ENCODE data around the gene TRIOBP.

Gene TRIOBP

GRCh38 chr22:37661160-37661924, 35.5 kb upstream of the TRIOBP start (continued):
- TF ChIP-seq YY1 (tag by site-specific recombination; IDR thresholded peaks at IDR 0.05) (peak; percentile 40; the same call in 1 of the 2 replicates), ZNF792 (tag by site-specific recombination; IDR thresholded peaks at IDR 0.05) (no peak), ZBTB26 (tag by site-specific recombination; optimal IDR thresholded peaks at IDR 0.05) (peak; percentile 15), ZNF610 (tag by site-specific recombination; IDR thresholded peaks at IDR 0.05; ENCODE audit: borderline replicate concordance) (peak; percentile 90; the same call in 1 of the 2 replicates), ZEB2 (tag by site-specific recombination; IDR thresholded peaks at IDR 0.05) (peak; percentile 91), EGR2 (tag by site-specific recombination; IDR thresholded peaks at IDR 0.05; ENCODE audit: low read depth) (peak; percentile 67), SP7 (tag by site-specific recombination; IDR thresholded peaks at IDR 0.05) (peak; percentile 72), KLF8 (tag by site-specific recombination; IDR thresholded peaks at IDR 0.05) (peak; percentile 65; the same call in 1 of the 2 replicates), TCF7L2 (IDR thresholded peaks at IDR 0.05; ENCODE audit: borderline replicate concordance, low read depth, low read length) (no peak), ZNF394 (tag by site-specific recombination; IDR thresholded peaks at IDR 0.05; ENCODE audit: borderline replicate concordance) (0 out of 2 replicates have a peak, but pooled peaks have one; percentile 34), ZBTB48 (tag by site-specific recombination; IDR thresholded peaks at IDR 0.05) (peak; percentile 55; the same call in 1 of the 2 replicates)

DNA sequence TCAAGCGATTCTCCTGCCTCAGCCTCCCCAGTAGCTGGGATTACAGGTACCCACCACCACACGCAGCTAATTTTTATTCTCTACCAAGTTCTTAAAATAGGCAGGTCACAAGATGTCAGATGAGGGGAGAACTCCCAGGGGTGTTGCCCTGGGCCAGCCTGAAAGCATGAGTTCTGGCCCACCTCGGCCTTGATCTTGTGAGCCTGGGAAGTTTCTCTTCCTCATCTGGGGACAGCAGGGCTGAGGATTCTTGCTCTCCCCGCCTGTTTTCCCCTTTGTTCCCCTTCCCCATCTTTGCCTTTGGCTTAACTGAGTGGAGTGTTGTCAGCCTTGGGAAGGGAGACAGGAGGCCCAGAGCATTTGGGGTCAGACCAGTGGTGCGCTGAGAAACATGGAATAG, 34.8 kb upstream of the TRIOBP start:
- TF ChIP-seq ZNF530 (tag by site-specific recombination; IDR thresholded peaks at IDR 0.05; ENCODE audit: low read depth) (no peak), HOXC10 (CRISPR knock-in tag; IDR thresholded peaks at IDR 0.05) (no peak), ZNF221 (tag by site-specific recombination; IDR thresholded peaks at IDR 0.05; ENCODE audit: borderline replicate concordance) (no peak), ZNF394 (tag by site-specific recombination; IDR thresholded peaks at IDR 0.05; ENCODE audit: borderline replicate concordance) (no peak), ZNF707 (tag by site-specific recombination; IDR thresholded peaks at IDR 0.05) (no peak), ZNF580 (tag by site-specific recombination; IDR thresholded peaks at IDR 0.05) (no peak), ZXDB (tag by site-specific recombination; IDR thresholded peaks at IDR 0.05) (no peak), SCRT1 (tag by site-specific recombination; IDR thresholded peaks at IDR 0.05; ENCODE audit: borderline replicate concordance) (no peak), ZNF544 (tag by site-specific recombination; IDR thresholded peaks at IDR 0.05) (no peak), ZFP37 (tag by site-specific recombination; IDR thresholded peaks at IDR 0.05) (no peak), ZNF426 (tag by site-specific recombination; IDR thresholded peaks at IDR 0.05) (no peak), REPIN1 (tag by site-specific recombination; IDR thresholded peaks at IDR 0.05; ENCODE audit: low read depth) (no peak), ZSCAN23 (tag by site-specific recombination; IDR thresholded peaks at IDR 0.05) (no peak), ZSCAN5A (tag by site-specific recombination; IDR thresholded peaks at IDR 0.05) (no peak), ZEB2 (tag by site-specific recombination; IDR thresholded peaks at IDR 0.05) (no peak), ZNF292 (tag by site-specific recombination; IDR thresholded peaks at IDR 0.05; ENCODE audit: borderline replicate concordance, low read depth) (no peak), ZBTB49 (tag by site-specific recombination; IDR thresholded peaks at IDR 0.05; ENCODE audit: low read depth) (no peak), ZNF433 (tag by site-specific recombination; IDR thresholded peaks at IDR 0.05; ENCODE audit: low read depth) (no peak)
- TF ChIP-seq, protein P1, sequence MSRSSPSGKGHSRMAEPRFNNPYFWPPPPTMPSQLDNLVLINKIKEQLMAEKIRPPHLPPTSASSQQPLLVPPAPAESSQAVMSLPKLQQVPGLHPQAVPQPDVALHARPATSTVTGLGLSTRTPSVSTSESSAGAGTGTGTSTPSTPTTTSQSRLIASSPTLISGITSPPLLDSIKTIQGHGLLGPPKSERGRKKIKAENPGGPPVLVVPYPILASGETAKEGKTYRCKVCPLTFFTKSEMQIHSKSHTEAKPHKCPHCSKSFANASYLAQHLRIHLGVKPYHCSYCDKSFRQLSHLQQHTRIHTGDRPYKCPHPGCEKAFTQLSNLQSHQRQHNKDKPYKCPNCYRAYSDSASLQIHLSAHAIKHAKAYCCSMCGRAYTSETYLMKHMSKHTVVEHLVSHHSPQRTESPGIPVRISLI (tag by site-specific recombination; IDR thresholded peaks at IDR 0.05) = no peak
- ChIA-PET CTCF (interaction anchor here (0.6 to 7.0 kb wide), 10 partner anchors 8 to 250 kb away, joined by 3 to 138 read pairs (median 14); partner anchors contain the start of gene LGALS1), POLR2A (interaction anchor here (0.6 to 6.5 kb wide), 9 partner anchors 9 to 463 kb away, joined by 3 to 85 read pairs (median 8); partner anchors contain the start of genes GGA1, LGALS1, NOL12 and SH3BP1)
- H3K9me3 ChIP-seq (ENCODE audit: control insufficient read depth, insufficient read depth, low read depth, low read length) = no peaks in the 10 kb centered on the region
- H3K4me3 ChIP-seq (ENCODE audit: low read depth, low read length) = no peak overlapping the region
- peaks cover 12% of the 10 kb centered on the region for H3K4me1 ChIP-seq (ENCODE audit: control insufficient read depth, insufficient read depth, low read length)
- H3K36me3 ChIP-seq (ENCODE audit: control insufficient read depth in 2 of 2, insufficient read depth in 1 of 2, low read length in 2 of 2) = peaks cover 5 to 33% of the 10 kb centered on the region in 2 experiments; a peak in 2 of 3 replicates
- H3K27ac ChIP-seq (ENCODE audit: extremely low read depth, low read depth, low read length) = no peak overlapping the region; the same call in 1 of the 2 replicates

Data from HEK293 (cell line).